BJ (cell line): Measurements from ENCODE around the gene FGF21. TPM values are rescaled to one million over a fixed set of nuclear protein-coding genes. Genes with fewer than 3 reads are reported as not detected.

Experiments used
- CTCF ChIA-PET: fragments of 350-600 bp; formaldehyde crosslinking; extraction: SDS; loops from one replicate; lab custom pipeline; 2021; ENCODE audit warnings: antibody characterized with exemption, inconsistent platforms; lab: Yijun Ruan, JAX
- POLR2A ChIA-PET: fragments of 300-600 bp; sonication (Branson Sonifier 250); formaldehyde crosslinking; extraction: SDS; loops from one replicate; lab custom pipeline; 2021; ENCODE audit warnings: antibody characterized with exemption; lab: Charles Lee
- DNase-seq: peaks from one replicate; pipeline ENCODE4 v3.0.0-alpha.2; 2011; ENCODE audit warnings: low read depth
- H3K27me3 ChIP-seq: 2 replicates; pipeline ENCODE4 v1.6.0; 2011; ENCODE audit warnings: low read length; ENCODE audit not compliant: control insufficient read depth, insufficient read depth
- H3K36me3 ChIP-seq: 2 replicates; pipeline ENCODE4 v1.5.1; 2011; ENCODE audit warnings: low read length; ENCODE audit not compliant: control insufficient read depth, insufficient read depth
- H3K4me3 ChIP-seq: 2 replicates; pipeline ENCODE4 v1.5.1; 2011; ENCODE audit warnings: low read depth, mild to moderate bottlenecking, control low read depth, low read length
- polyA plus RNA-seq: library from polyadenylated mRNA; depleted of rRNA; stranded (reverse); fragments of >200 nt; gene quantifications from 2 replicates; pipeline ENCODE4 v1.2.3, GENCODE V29; 2011
- TF ChIP-seq, protein P1 (sequence below): IDR thresholded peaks from 2 replicates; pipeline ENCODE4 v1.5.1; 2011; ENCODE audit warnings: low read depth, mild to moderate bottlenecking, control low read depth, inconsistent platforms, low read length, moderate library complexity; ENCODE audit not compliant: insufficient read depth

The FGF21 gene
- polyA plus RNA-seq, 1 experiment: not detected

DNA sequence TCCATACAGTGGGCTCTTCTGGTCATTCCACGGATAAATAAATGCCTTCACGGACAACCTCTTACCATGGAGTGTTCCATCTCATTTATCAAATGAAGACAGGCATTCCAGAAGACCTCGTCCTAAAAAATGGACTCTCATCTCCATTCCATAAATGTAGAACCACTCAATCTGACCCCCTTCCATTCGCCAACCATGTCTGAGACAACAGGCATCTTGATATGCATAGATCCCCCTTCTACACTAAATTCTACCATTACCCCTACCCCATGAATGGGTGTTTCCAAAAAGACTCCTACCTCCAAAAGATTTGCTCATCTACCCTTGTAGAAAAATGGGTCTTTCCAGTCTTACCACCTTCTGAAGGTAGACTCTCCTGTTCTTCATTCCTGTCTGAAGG lies 23.9 kb upstream of the FGF21 start:
- Histone ChIP-seq H3K36me3 (no peaks in the 10 kb centered on the region), H3K27me3 (no peaks in the 10 kb centered on the region), H3K4me3 (no peak overlapping the region)
- TF ChIP-seq, protein P1, sequence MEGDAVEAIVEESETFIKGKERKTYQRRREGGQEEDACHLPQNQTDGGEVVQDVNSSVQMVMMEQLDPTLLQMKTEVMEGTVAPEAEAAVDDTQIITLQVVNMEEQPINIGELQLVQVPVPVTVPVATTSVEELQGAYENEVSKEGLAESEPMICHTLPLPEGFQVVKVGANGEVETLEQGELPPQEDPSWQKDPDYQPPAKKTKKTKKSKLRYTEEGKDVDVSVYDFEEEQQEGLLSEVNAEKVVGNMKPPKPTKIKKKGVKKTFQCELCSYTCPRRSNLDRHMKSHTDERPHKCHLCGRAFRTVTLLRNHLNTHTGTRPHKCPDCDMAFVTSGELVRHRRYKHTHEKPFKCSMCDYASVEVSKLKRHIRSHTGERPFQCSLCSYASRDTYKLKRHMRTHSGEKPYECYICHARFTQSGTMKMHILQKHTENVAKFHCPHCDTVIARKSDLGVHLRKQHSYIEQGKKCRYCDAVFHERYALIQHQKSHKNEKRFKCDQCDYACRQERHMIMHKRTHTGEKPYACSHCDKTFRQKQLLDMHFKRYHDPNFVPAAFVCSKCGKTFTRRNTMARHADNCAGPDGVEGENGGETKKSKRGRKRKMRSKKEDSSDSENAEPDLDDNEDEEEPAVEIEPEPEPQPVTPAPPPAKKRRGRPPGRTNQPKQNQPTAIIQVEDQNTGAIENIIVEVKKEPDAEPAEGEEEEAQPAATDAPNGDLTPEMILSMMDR: no peak
- no peak for DNase-seq
- ChIA-PET POLR2A (no interaction called here), CTCF (no interaction called here)

DNA sequence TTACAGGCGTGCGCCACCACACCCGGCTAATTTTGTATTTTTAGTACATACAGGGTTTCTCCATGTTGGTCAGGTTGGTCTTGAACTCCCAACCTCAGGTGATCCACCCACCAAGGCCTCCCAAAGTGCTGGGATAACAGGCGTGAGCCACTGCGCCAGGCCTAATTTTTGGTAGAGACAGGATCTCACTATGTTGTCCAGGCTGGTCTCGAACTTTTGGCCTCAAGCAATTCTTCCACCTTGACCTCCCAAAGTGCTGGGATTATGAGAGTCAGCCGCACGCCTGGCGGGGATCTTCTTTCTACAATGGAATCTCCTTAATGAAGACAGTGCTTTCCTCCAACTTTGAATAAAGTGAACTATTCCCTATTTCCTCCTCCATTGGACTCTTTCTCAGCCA lies 20.7 kb upstream of the FGF21 start:
- no peaks in the 10 kb centered on the region for H3K36me3 ChIP-seq
- POLR2A ChIA-PET: no interaction called here

DNA sequence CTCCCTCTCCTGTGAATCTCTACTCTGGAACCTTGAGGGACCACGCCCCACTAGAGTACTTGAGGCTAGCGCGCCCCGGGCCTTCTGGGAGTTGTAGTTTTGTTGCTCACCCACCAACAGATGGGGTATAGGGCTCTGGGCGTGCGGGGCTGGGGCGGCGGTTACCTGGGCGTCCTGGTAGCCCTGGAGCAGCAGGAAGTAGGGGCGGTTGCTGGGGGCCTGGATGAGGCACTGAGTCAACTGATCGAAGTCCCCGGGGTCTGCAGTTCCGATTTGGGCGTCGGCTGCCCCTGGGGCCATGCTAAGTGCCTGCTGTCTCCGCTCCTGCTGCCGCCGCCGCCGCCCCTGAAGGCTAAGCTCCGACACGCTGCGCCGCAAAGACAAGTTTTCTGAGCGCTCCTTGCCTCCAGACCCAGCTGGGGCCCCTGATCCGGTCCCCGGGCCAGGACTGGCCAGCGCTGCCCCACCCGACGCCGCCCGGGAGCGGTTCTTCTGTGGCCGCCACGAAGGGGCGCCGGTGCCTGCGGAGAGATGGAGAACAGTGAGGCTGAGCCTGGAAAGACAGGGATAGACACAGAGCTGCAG lies 20.2 kb upstream of the FGF21 start:
- Histone ChIP-seq H3K36me3 (no peaks in the 10 kb centered on the region), H3K27me3 (no peaks in the 10 kb centered on the region), H3K4me3 (no peak overlapping the region)
- no peak for DNase-seq
- ChIA-PET CTCF (interaction anchor here (1.2 to 1.3 kb wide), 2 partner anchors 59 to 61 kb away, joined by 3 to 4 read pairs; no protein-coding TSS in a partner anchor), POLR2A (interaction anchor here (0.6 kb wide), 1 partner anchor 26 kb away, joined by 4 read pairs; no protein-coding TSS in a partner anchor)
- TF ChIP-seq, protein P1: no peak

More for the DNA sequence above, 20.7 kb upstream of the FGF21 start:
- Histone ChIP-seq H3K27me3 (no peaks in the 10 kb centered on the region), H3K4me3 (no peak overlapping the region)
- TF ChIP-seq, protein P1: no peak
- DNase-seq: no peak
- CTCF ChIA-PET: interaction anchor here (1.3 kb wide), 1 partner anchor 59 kb away, joined by 3 read pairs; no protein-coding TSS in a partner anchor

DNA sequence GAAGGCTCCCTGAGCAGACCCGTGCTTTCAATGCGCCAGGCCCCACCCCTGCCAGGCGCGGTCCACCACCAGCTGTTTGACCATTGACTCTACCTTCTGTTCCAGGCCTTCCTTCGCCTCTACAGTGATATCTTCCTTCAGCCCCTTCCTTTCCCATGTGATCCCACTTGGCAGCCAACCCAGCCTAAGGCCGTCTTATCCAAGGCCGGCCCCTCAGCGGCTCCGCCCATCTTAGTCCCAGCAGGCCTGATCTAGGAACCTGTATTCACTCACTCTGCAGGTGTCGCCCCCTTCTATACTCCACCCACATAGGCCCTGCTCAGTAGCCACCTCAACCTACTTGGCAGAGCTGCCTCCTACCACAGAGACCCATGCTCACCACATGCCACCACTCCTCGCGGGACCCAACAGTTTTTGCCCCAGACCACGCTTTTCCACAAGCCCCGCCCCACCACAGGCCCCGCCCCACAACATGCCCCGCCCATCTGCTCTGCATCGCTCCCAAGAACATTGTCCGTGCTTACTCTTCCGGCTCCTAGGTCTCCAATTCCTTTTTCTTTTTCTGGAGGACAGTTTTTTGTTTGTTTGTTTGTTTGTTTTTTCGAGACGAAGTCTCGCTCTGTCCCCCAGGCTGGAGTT lies 17.8 kb upstream of the FGF21 start:
- TF ChIP-seq, protein P1: no peak
- CTCF ChIA-PET: interaction anchor here (0.9 to 2.0 kb wide), 5 partner anchors 9 to 92 kb away, joined by 3 to 7 read pairs (median 4); partner anchors contain the start of gene CA11
- Histone ChIP-seq H3K36me3 (no peaks in the 10 kb centered on the region), H3K4me3 (no peak overlapping the region), H3K27me3 (no peaks in the 10 kb centered on the region)
- DNase-seq: no peak
- POLR2A ChIA-PET: no interaction called here
